Upper lobe of left lung (tissue), 6 donors: ENCODE data around the gene SPRY1. TPM values are rescaled to one million over a fixed set of nuclear protein-coding genes. Genes with fewer than 3 reads are reported as not detected.

Experiments used
- ATAC-seq, 2 donors: fragments of 200-7000 bp; cut with Tn5 transposase; one replicate each; pipeline ENCODE4 v1.9.1; 2022; ENCODE audit warnings: mild to moderate bottlenecking in 2 of 2, moderate library complexity in 2 of 2; ENCODE audit not compliant: low FRiP score in 2 of 2
- DNase-seq, 2 donors: peaks; one replicate each; pipeline ENCODE4 v3.0.0-alpha.2; 2019 to 2020
- H3K27ac ChIP-seq, 4 donors: fragments of 200-600 bp; sonication (generic); one replicate each; pipeline ENCODE4 v1.5.1; 2016 to 2019
- H3K27me3 ChIP-seq, 4 donors: fragments of 200-600 bp; sonication (generic); one replicate each; pipeline ENCODE4 v1.5.1; 2017 to 2019
- H3K36me3 ChIP-seq, 4 donors: fragments of 200-600 bp; sonication (generic); one replicate each; pipeline ENCODE4 v1.5.1; 2016 to 2019
- H3K4me1 ChIP-seq, 4 donors: fragments of 200-600 bp; sonication (generic); one replicate each; pipeline ENCODE4 v1.5.1; 2018 to 2019
- H3K4me3 ChIP-seq, 4 donors: fragments of 200-600 bp; sonication (generic); one replicate each; pipeline ENCODE4 v1.5.1; 2017 to 2019; ENCODE audit warnings: mild to moderate bottlenecking in 2 of 4, moderate library complexity in 1 of 4
- H3K9me3 ChIP-seq, 4 donors: fragments of 200-600 bp; sonication (generic); one replicate each; pipeline ENCODE4 v1.5.1; 2018 to 2019
- CTCF ChIP-seq, 6 experiments: fragments of 450-650 bp in 4 of 6; fragments of 200-600 bp in 2 of 6; sonication (generic) in 2 of 6; IDR thresholded peaks; one replicate each; pipeline ENCODE4 v1.5.1; 2016 to 2019; ENCODE audit warnings: antibody characterized with exemption in 6 of 6
- EP300 ChIP-seq, 4 donors: sonication (generic); formaldehyde crosslinking; IDR thresholded peaks; one replicate each; pipeline ENCODE4 v1.5.1; 2017; ENCODE audit warnings: antibody characterized with exemption in 4 of 4, control low read depth in 2 of 4
- POLR2A ChIP-seq, 4 donors: fragments of 450-650 bp; IDR thresholded peaks; one replicate each; pipeline ENCODE4 v1.5.1; 2016 to 2017; ENCODE audit warnings: antibody characterized with exemption in 4 of 4, mild to moderate bottlenecking in 2 of 4
- POLR2AphosphoS5 ChIP-seq, 2 donors: sonication (generic); formaldehyde crosslinking; IDR thresholded peaks; one replicate each; pipeline ENCODE4 v1.5.1; 2017; ENCODE audit warnings: antibody characterized with exemption in 2 of 2
- WGBS, 2 donors: methylation state at CpG; one replicate each; pipeline ENCODE4 v1.1.5; 2017 to 2018; 5-methylcytosine and 5-hydroxymethylcytosine counted together
- total RNA-seq, 6 donors: library from RNA; depleted of rRNA in 4 of 6; stranded (reverse); fragments of >200 nt in 4 of 6; gene quantifications; one replicate each; pipeline versions ENCODE4 v1.1.0 to v1.2.1, GENCODE V29; 2016 to 2021
- donor health status: DM: no; HTN: no; CAD: no; lungs with moderate emphysema.
- donor health status: DM: no; HTN: yes; CAD: no; lungs with severe emphysema.

Gene SPRY1
- total RNA-seq, 6 donors from 2014 or later: 56.7 to 149 (median 97.4) TPM

- H3K4me3 ChIP-seq: no peak overlapping the region
- TF ChIP-seq EP300 (IDR thresholded peaks at IDR 0.05): no peak
- TF ChIP-seq POLR2A (IDR thresholded peaks at IDR 0.05): no peak
- no peak for TF ChIP-seq CTCF (IDR thresholded peaks at IDR 0.05)
- no peak for TF ChIP-seq POLR2AphosphoS5 (IDR thresholded peaks at IDR 0.05)
- 42 to 45% methylated on average over 3 of the region's 3 CpGs for WGBS, 2 donors
- H3K9me3 ChIP-seq: no peaks in the 10 kb centered on the region
- no peaks in the 10 kb centered on the region for H3K36me3 ChIP-seq
- no peak overlapping the region for H3K27ac ChIP-seq
- peak; percentile 21 to 78 for ATAC-seq
- DNase-seq: peak in 1 of 2 donors; percentile 66
- H3K27me3 ChIP-seq: no peaks in the 10 kb centered on the region
- peaks cover 0 to 6% (median 3%) of the 10 kb centered on the region in 4 donors for H3K4me1 ChIP-seq
These were observed 41.4 kb downstream of the SPRY1 start for GRCh38 chr4:123438031-123438430.

GRCh38 chr4:123443401-123444289, 47.0 kb downstream of the SPRY1 start:
- Histone ChIP-seq H3K4me3 (peak overlapping the region in 2 of 4 donors; percentile 5 to 21), H3K27me3 (no peaks in the 10 kb centered on the region), H3K36me3 (no peaks in the 10 kb centered on the region), H3K9me3 (no peaks in the 10 kb centered on the region), H3K27ac (peak overlapping the region in 3 of 4 donors; percentile 27 to 50 (median 40)), H3K4me1 (peaks cover 7 to 14% (median 12%) of the 10 kb centered on the region in 4 donors)
- 23 to 33% methylated on average over 5 of the region's 5 CpGs for WGBS, 2 donors
- ATAC-seq (peak in 1 of 2 donors; percentile 72), DNase-seq (peak in 1 of 2 donors; percentile 28)
- no peak for TF ChIP-seq CTCF (IDR thresholded peaks at IDR 0.05)
- TF ChIP-seq POLR2A (IDR thresholded peaks at IDR 0.05): no peak
- no peak for TF ChIP-seq POLR2AphosphoS5 (IDR thresholded peaks at IDR 0.05)
- no peak for TF ChIP-seq EP300 (IDR thresholded peaks at IDR 0.05)

GRCh38 chr4:123444290-123444731, 47.7 kb downstream of the SPRY1 start:
- ATAC-seq (peak; percentile 79 to 91), DNase-seq (peak in 1 of 2 donors; percentile 25)
- peaks cover 7 to 14% (median 12%) of the 10 kb centered on the region in 4 donors for H3K4me1 ChIP-seq
- no peaks in the 10 kb centered on the region for H3K36me3 ChIP-seq
- TF ChIP-seq CTCF (IDR thresholded peaks at IDR 0.05) (no peak), POLR2AphosphoS5 (IDR thresholded peaks at IDR 0.05) (no peak), POLR2A (IDR thresholded peaks at IDR 0.05) (peak in 1 of 4 donors; percentile 51), EP300 (IDR thresholded peaks at IDR 0.05) (no peak)
- 25 to 27% methylated on average over 10 of the region's 10 CpGs for WGBS, 2 donors
- H3K9me3 ChIP-seq: no peaks in the 10 kb centered on the region
- peak overlapping the region in 3 of 4 donors; percentile 27 to 50 (median 40) for H3K27ac ChIP-seq
- peak overlapping the region in 2 of 4 donors; percentile 5 to 21 for H3K4me3 ChIP-seq
- no peaks in the 10 kb centered on the region for H3K27me3 ChIP-seq

GRCh38 chr4:123446865-123447474, 50.4 kb downstream of the SPRY1 start:
- 56 to 68% methylated on average over 6 of the region's 6 CpGs for WGBS, 2 donors
- DNase-seq: no peak

GRCh38 chr4:123449362-123449761, 52.8 kb downstream of the SPRY1 start:
- TF ChIP-seq POLR2AphosphoS5 (IDR thresholded peaks at IDR 0.05) (no peak), POLR2A (IDR thresholded peaks at IDR 0.05) (no peak), EP300 (IDR thresholded peaks at IDR 0.05) (no peak), CTCF (IDR thresholded peaks at IDR 0.05) (no peak)
- no peak for ATAC-seq

More at GRCh38 chr4:123446865-123447474, 50.4 kb downstream of the SPRY1 start:
- Histone ChIP-seq H3K27me3 (no peaks in the 10 kb centered on the region), H3K36me3 (no peaks in the 10 kb centered on the region), H3K27ac (no peak overlapping the region), H3K4me3 (no peak overlapping the region), H3K4me1 (peaks cover 7 to 20% (median 12%) of the 10 kb centered on the region in 4 donors), H3K9me3 (no peaks in the 10 kb centered on the region)
- ATAC-seq: no peak
- no peak for TF ChIP-seq POLR2A (IDR thresholded peaks at IDR 0.05)
- no peak for TF ChIP-seq POLR2AphosphoS5 (IDR thresholded peaks at IDR 0.05)

More at GRCh38 chr4:123449362-123449761, 52.8 kb downstream of the SPRY1 start:
- Histone ChIP-seq H3K4me1 (peaks cover 3 to 9% (median 6%) of the 10 kb centered on the region in 4 donors), H3K27me3 (no peaks in the 10 kb centered on the region), H3K36me3 (no peaks in the 10 kb centered on the region), H3K9me3 (no peaks in the 10 kb centered on the region), H3K27ac (no peak overlapping the region), H3K4me3 (no peak overlapping the region)
- DNase-seq: no peak
- WGBS, 2 donors: 82 to 86% methylated on average over 5 of the region's 5 CpGs
